Measurements from ENCODE around the gene PLEKHG4. TPM values are rescaled to one million over a fixed set of nuclear protein-coding genes. Genes with fewer than 3 reads are reported as not detected.
A peak's percentile ranks its signal among the peaks of the same experiment; 100 is the strongest.

Gene PLEKHG4
- polyA plus RNA-seq, 1 donor = 10.0 TPM

DNA sequence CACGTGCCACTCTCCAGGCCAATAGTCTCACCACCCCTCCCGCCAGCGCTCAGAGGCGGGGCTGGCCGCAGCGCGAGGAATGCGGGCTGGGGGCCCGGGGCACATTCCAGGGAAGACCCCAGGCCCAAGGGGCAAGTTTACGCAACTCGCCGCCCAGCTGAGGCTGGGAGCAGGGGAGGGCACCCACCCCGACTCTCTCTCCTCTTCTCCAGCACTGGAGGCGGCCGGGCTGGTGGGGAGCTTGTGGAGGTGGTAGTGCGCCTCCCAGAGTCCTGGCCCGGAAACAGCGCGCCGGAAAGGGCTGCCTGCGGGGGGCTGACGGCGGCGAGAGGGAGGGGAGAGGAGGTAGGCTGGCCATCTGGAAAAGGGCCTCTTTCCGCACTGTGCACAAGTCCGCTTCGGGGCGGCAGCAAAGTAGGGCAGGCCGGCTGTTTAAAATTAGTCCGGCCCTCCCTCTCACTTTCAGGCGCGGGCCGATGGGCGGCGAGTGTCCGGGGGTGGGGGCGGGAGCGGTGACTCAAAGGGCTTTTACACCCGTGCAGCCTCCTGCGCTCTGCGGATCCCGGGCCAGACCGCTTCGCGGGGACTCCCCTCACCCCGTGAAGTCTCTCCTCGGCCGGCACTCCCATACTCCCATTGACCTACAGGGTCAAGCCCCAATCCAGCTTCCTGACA lies 33.1 kb upstream of the PLEKHG4 start:
- peak; percentile 78 for DNase-seq

DNA sequence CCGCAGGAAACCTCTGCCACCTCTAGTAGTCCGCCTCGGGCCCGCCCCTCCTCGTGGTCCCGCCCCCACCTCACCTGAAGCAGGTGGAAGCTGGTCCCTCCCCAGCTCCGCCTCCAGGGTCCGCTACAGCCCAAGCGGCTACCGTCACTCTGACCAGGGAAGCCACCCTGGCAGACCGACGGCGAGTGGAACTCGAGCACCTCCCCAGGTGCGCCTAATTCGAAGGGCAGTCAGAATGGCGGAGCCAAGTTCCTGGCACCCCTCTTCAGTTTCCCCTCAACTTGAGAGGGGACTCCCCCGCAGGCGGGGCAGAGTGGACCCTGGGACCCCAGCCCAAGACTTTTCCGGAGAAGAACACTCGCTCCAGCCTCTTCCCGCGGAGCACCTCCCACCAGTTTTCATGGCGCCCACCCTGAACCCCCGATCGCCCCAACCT lies 32.6 kb upstream of the PLEKHG4 start:
- DNase-seq = no peak

DNA sequence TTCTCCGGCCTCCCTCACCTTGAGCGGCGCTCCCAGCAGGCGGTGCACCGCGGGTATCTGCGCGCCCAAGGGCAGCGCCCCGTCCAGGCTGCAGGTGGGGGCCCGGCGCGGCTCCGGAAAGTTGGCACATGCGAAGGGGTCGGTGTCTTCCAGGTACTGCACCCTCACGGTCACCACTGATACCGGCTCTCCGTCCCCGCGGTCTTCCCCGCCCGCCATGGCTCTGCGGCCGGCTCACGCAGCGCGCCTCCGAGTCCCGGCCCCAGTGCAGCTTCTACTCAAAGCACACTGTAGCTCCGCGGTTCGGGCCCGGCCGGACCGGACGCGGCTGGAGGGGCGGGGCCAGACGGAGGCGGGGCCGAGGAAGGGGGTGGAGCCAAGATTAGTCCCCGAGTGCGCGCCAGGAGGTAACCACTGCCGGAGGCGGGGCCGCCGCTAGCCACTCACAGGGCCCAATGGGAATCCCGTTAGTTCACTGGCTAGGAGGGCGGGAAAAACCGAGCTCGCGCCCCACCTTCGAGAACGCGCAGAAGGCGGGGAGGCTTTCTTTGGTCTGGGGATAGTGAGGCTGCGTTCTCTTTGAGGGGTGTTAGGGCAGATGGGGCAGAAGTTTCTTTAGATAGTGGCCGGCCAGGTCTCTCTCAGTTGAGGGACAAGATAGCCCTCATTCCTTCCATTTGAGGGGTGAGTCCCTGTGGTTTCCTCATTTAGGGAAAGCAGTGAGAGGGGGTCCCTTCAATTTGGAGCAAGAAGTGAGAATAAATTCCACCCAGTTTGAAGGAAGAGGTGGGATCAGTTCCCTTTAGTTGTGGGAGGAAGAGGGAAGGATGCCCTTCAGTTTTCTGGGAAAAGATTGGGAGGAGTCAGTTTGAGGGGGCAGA lies 31.9 kb upstream of the PLEKHG4 start, which contains the start of gene FHOD1:
Gene FHOD1 (minus strand): TSS at position 290 of the 881 bp plus-strand sequence. CDS start 71 bp downstream, at position 219.
- peak; percentile 93 for DNase-seq

DNA sequence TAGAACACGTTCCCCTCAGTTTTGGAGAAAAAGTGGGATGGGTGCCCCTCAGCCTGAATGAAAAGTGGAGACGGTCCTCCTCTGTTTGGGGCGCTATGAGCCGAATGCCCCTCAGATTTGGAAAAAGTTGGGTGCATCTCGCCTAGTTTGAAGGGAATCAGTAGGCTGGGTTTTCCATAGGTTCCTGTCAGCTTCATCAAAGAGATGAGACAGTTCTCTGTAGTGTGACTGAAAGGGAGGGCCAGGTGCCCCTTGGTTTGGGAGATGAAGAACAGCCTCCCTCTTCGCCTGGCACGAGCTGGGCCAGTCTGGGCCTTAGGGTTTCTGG lies 31.3 kb upstream of the PLEKHG4 start:
- no peak for DNase-seq

DNA sequence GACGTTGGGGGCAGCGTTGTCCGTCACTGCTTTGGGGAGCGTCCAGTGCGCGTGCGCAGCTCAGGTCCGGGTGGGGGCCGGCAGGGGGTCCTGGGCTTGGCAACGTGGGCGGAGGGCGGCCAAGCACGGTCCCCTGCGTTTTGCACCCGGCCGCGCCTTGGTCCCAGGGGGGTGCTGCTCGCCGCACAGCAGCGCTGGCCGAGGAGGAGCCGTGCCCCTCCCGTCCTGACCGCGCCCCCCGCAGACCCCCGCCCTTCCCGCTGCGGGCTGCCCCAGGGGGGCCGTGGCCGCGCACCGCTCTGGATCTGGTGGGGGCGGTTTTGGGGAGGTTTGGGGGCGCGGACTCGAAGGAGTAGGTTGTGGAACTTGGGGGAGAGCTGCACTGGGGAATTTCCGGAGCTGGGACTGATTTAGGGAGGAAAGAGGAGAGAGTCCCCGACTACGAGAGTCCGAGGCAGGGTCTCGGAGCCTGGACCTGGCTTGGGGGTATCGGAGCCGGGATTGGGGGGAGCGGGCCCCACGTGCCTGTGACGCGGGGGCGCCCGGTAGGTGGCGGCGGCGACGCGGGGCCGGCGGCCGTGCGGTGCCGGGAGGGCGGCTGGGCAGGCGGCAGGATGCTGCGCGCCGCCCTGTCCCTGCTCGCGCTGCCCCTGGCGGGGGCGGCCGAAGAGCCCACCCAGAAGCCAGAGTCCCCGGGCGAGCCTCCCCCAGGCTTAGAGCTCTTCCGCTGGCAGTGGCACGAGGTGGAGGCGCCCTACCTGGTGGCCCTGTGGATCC lies 30.7 kb upstream of the PLEKHG4 start, which contains the start of gene SLC9A5:
Gene SLC9A5 (plus strand): TSS at position 579 of the 777 bp plus-strand sequence. CDS start 36 bp downstream, at position 615.
- peak; percentile 48 for DNase-seq

DNA sequence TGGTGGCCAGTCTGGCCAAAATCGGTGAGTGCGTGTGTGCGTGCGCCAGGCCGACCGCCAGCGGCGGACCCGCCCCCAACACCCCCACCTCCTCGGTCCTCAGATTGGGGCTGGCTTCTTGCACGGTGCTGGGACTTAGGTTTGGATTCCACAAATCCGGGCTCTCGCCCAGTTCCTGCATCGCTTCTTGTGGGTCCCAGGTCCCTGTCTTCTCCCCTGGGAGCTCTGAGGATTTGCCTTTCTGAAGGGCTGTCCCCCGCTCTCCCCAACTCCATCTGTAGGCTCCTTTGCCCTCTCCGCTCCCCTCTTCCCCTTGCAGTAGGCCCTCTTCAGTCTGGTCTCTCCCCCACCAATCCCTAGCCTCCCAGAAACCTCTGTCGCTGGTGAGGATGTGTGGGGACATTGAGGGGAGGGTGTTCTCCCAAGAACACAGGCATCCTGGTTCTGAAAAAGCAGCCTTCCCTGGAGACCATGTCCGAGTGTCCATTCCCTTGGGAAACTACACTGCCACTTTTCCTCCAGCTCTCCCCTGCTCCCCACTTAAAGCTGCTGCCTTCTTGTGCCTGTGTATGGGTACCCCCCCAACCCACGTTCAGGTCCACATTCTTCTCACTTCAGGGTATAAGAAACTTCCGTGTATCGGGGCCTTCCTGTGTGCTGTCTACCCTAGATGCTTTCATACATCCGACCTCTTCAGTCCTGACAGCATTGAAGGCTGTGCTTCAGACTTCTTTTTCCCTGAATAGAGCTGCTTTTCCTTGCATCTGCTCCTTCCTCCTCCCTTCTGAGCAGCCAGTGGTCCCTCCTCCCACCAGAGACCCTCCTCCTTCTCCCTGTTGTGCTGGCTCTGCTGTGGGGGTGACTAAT lies 29.9 kb upstream of the PLEKHG4 start:
- DNase-seq = no peak

DNA sequence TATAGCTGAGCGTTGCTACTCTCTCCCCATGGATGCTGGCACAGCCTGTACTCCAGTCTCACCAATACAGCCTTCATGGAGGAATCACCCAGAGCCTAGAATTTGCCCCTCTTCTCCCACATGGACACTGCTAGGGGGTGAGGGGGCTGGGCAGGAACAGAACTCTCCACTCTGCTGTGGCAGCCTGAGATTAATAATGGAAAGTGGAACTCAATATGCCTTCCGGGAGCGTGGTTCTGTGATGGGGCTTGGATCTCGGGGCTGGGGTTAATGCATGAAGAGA lies 29.3 kb upstream of the PLEKHG4 start:
- DNase-seq = no peak

DNA sequence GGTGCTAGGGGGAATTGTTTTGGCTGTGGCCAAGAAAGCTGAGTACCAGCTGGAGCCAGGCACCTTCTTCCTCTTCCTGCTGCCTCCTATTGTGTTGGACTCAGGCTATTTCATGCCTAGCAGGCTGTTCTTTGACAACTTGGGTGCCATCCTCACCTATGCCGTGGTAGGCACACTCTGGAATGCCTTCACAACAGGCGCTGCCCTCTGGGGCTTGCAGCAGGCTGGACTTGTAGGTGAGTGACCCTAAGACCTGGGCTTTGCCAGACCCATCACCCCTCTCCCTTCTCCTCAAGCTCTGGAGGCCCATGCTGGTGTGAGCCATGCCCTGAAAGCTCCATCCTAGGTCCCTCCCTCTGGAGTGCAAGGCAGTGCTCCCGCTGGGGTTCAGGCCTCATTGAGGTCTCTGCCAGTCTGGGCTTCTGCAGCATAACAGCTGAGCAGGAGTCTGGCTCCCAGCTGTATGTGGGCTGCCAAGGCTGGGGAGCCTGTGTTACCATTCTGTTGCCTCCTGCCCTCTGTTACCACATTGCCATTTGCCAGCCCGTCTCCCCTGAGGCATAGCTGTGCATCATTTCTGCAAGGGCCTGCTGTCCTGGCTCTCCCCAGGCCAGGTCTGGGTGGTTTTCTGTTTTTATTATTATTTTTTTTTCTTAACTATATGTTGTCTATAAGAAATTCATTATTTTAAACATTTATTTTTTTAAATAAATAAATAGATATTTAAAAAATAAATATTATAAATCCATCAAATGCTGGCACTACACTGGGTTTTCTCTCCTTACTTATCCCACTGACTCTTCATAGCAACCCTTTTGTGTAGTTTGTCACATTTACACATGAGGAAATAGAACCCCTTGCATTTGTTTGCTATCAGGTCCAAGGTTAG lies 26.5 kb upstream of the PLEKHG4 start:
- no peak for DNase-seq

DNA sequence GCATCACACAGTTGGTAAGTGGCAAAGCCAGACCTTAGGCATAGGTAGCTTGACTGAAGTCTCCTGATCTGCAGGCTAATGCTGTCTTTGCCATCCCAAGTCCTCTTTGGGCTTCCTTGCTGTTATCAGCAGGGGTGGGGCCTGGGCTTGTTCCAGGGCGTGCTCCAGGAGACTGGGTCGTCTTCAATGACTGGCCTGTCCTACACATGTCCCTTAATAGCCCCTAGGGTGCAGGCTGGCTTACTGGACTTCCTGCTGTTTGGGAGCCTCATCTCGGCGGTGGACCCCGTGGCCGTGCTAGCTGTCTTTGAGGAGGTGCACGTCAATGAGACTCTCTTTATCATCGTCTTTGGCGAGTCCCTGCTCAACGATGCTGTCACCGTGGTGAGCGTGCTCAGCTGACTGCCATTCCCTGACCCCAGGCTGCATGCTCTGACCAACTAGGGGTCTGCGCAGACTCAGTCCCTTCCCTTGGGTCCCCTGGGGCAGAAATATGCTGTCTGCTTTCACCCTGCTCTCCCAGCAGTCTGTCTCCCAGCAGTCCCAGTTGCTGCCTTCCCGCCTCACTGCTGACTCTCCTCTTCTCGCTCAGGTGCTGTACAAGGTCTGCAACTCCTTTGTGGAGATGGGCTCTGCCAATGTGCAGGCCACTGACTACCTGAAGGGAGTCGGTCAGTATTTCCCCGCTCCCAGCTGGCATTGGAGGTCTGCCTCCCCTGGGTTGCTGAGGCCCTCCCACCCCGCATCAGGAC lies 24.4 kb upstream of the PLEKHG4 start:
- no peak for DNase-seq

DNA sequence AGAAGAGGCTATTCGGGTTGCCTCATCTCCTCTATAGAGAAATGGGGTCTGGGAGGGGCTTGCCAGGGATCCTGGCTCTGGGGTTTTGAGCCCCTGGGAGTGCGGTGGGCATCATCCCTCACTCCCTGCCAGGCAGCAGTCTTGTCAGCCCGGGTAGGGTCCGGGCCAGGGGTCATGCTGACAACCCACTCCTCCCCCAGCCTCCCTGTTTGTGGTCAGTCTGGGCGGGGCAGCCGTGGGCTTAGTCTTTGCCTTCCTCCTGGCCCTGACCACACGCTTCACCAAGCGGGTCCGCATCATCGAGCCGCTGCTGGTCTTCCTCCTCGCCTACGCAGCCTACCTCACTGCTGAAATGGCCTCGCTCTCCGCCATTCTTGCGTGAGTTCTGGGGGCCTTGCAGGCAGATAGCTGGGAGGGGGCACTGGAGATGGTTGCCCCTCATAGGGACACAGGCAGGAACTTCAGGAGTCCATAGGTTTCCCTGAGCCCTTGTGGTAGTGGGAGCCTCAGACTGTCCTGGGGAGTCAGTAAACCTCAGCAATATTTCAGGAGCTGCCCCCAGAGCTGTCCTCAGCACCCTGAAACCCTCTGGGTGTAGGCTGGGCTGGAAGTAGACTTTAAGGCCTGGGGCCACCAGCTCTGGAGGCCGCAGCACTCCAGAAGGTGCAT lies 23.6 kb upstream of the PLEKHG4 start:
- no peak for DNase-seq

DNA sequence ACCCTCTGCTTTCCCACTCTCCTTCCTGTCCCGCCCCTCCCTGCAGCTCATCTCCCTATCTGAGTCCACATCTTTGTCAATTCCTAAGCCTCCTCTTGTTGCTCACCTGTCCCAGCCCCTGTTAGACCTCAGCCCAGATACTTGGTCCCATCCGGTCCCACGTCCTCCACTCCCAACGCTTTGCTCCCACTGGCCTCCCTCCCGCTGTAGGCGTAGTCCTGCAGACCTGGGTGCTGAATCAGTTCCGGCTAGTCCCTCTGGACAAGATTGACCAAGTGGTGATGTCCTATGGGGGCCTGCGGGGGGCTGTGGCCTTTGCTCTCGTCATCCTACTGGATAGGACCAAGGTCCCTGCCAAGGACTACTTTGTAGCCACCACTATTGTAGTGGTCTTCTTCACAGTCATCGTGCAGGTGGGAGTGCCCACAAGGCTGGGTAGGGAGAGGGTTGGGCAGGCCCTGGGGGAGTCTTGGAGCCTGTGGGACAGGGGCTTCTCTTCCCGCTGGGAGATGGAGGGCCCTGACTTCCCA lies 22.6 kb upstream of the PLEKHG4 start:
- DNase-seq = no peak

DNA sequence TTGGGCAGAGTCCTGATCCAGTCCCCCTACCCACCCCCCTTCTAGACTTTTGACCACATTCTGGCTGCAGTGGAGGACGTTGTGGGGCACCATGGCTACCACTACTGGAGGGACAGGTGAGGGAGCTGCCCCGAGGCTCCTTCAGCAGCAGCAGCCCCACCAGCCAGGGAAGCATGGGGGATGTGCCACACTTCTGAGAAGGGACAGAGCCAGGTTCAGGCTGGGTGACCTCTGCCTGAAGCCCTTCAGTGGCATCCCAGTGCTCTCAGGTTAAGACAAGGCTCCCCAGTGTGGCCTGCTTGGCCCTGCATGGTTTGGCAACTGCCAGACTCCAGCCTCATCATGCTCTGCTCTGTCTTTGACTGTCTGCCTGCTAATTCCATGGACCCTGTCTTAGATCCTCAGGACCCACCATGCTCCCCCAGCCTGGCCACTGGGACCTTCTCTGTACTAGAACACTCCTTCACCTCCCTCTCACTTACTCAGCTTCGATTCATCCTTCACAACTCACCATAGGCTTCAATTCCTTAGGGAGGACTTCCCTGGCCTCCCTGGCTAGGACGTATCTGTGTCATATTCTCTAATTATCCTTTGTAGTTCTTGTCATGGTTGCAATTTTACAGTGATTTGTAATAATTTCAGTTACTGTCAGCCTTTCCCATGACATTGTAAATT lies 21.7 kb upstream of the PLEKHG4 start:
- no peak for DNase-seq

DNA sequence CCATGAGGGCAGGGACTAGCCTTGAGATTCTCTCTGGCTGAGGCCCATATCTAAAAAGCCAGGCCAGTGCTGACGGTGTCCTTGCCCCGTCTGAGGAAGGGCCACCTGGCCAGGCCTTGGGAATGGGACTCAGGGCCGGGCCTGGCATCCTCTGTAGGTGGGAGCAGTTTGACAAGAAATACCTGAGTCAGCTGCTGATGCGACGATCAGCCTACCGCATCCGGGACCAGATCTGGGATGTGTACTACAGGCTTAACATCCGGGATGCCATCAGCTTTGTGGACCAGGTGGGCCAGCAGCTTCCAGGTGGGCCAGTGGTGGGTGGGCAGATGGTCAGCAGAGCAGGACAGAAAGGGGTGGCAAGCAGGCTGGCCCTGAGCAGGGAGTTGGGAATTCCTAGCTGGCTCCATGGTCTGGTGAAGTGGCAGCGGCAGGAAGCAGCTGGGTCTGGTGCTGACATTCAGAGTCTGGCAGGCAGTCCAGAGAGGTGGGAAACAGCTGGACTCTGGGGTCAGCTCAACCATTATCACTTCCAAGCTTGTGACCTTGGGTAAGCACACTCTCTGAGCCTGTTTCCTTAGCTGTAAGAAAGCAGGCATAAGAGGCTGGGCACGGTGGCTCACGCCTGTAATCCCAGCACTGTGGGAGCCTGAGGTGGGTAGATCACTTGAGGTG lies 21.0 kb upstream of the PLEKHG4 start:
- DNase-seq = no peak

DNA sequence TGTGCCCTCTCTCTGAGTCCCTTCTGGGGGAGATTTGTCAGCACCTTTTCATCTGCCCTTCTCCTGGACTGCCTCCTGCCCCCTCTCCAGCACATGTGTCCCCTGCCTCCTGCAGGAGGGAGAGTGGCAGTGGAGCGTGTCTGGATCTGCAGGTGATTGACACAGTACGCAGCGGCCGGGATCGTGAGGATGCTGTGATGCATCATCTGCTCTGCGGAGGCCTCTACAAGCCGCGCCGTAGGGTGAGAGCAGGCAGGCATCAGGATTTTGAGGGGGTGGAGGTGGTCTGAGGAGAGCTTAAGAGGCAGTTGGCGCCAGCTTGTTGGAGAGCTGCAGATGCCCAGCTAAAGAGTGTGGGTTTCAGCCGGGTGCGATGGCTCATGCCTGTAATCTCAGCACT lies 19.6 kb upstream of the PLEKHG4 start:
- DNase-seq = no peak

DNA sequence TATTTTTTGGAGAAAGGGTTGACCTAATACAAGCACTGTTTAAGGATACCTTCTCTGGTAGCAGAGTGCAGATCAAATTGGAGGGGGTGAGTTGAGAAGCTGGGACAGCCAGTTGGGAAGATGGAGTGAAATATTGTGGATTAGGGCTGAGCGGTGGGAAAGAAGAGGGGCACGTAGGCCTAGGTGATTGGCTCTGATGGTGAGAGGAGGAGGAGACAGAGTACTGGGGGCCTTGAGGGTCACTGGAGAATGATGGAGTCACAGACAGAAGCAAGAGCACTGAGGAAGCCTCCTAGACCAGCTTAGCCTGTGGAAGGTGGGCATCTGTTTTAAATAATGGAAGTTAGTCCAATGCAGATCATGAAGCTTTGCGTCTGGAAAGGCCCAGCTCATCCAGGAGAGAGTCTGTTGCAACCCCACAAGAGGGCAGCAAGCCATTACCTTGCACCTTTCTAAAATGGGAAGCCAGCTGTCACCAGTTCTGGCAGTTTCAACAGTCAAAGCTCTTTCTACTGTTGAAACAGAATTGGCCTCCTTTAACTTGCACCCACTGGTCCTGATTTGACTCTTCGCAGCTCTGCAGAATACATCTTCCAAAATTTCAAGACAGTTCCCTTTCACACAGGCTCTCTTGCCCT lies 18.8 kb upstream of the PLEKHG4 start:
- no peak for DNase-seq

DNA sequence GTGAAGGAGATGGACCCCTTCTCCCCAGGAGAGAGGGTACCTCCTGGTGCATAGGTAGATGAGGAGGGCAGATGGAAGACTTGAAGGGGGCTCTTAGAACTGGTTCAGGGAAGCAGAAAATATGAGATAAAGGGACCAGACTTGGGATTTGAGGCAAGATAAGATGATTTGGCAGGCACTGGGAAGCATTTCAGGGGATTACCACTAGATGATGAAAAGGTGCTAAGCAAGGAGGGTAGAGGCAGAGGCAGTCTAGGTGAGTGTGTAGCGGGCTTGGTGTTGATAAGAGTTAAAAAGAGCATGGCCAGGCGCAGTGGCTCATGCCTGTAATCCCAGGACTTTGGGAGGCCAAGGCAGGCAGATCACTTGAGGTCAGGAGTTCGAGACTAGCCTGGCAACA lies 16.1 kb upstream of the PLEKHG4 start:
- no peak for DNase-seq

DNA sequence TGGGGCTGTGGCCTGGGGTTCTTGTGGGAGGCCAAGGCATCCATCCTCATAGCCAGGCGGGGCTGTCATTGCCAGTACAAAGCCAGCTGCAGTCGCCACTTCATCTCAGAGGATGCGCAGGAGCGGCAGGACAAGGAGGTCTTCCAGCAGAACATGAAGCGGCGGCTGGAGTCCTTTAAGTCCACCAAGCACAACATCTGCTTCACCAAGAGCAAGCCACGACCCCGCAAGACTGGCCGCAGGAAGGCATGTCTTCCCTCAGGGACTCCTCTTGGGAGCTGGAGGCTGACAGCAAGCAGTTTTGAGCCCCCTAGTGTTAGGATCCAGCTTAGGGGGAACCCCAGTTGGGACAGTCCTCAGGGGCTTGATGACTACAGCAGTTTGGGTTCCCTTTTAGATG lies 15.1 kb upstream of the PLEKHG4 start:
- DNase-seq = no peak

DNA sequence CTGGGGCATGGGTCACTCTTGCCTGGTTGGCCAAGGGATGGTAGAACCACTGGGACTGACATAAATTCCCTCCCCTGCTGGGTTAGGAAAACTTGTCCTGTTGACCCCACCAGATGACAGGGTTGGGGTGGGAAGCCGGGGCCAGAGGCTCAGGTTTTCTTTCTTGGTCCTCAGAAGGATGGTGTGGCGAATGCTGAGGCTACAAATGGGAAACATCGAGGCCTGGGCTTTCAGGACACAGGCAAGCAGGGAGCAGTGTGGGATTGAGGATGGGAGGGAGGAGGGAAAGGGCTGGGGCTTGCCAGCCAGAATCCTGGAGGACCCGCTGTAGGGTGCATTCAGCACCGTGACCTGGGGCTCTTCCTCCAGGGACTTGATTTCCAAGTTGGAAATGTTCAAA lies 14.5 kb upstream of the PLEKHG4 start:
- DNase-seq = no peak
